ENCODE results near the gene SIPA1. TPM values are rescaled to one million over a fixed set of nuclear protein-coding genes. Genes with fewer than 3 reads are reported as not detected.

Gene SIPA1
- total and polyA plus RNA-seq, 4 donors: 15.4 to 34.9 (median 22.8) TPM

- TF ChIP-seq CTCF (IDR thresholded peaks at IDR 0.05; ENCODE audit: low read depth, low read length, missing input control) (no peak), RXRA (IDR thresholded peaks at IDR 0.05) (no peak), FOXA1 (IDR thresholded peaks at IDR 0.05) (no peak)
These were observed 30.9 kb upstream of the SIPA1 start (continued) for GRCh38 chr11:65606876-65607613.

GRCh38 chr11:65607614-65608426, 30.1 kb upstream of the SIPA1 start:
- Histone ChIP-seq H3K9ac (ENCODE audit: low read depth in 1 of 2, low read length in 2 of 2) (no peak overlapping the region), H3K36me3 (ENCODE audit: control insufficient read depth in 4 of 4, insufficient read depth in 3 of 4, low read depth in 1 of 4, low read length in 3 of 4) (peaks cover 9 to 51% (median 25%) of the 10 kb centered on the region in 4 donors), H3K9me3 (ENCODE audit: control insufficient read depth in 4 of 4, low read length in 3 of 4) (no peaks in the 10 kb centered on the region), H3K4me3 (ENCODE audit: low read depth in 1 of 3, low read length in 3 of 3) (no peak overlapping the region), H3K27ac (ENCODE audit: low read depth in 1 of 2, low read length in 2 of 2) (no peak overlapping the region), H3K4me1 (ENCODE audit: control insufficient read depth in 4 of 4, insufficient read depth in 4 of 4, low read length in 3 of 4) (peaks cover 9 to 41% (median 30%) of the 10 kb centered on the region in 4 donors), H3K27me3 (ENCODE audit: control insufficient read depth in 4 of 4, insufficient read depth in 4 of 4, low read length in 3 of 4) (no peaks in the 10 kb centered on the region)
- TF ChIP-seq TAF1 (conservative IDR thresholded peaks at IDR 0.05): no peak
- no peak for TF ChIP-seq REST (IDR thresholded peaks at IDR 0.05)
- TF ChIP-seq GABPA (IDR thresholded peaks at IDR 0.05 in 1 of 2, conservative IDR thresholded peaks at IDR 0.05 in 1 of 2): no peak
- TF ChIP-seq CTCF (IDR thresholded peaks at IDR 0.05; ENCODE audit: low read depth, low read length, missing input control): no peak
- TF ChIP-seq FOXA1 (IDR thresholded peaks at IDR 0.05): no peak
- TF ChIP-seq RAD21 (IDR thresholded peaks at IDR 0.05): no peak
- TF ChIP-seq ZBTB33 (IDR thresholded peaks at IDR 0.05): no peak
- TF ChIP-seq RXRA (IDR thresholded peaks at IDR 0.05): no peak
- no peak for TF ChIP-seq JUND (IDR thresholded peaks at IDR 0.05)
- no peak for TF ChIP-seq NR2F2 (IDR thresholded peaks at IDR 0.05)
- TF ChIP-seq ATF3 (IDR thresholded peaks at IDR 0.05): no peak
- no peak for TF ChIP-seq HNF4A (conservative IDR thresholded peaks at IDR 0.05)
- TF ChIP-seq MAX (IDR thresholded peaks at IDR 0.05): no peak
- TF ChIP-seq FOXA2 (IDR thresholded peaks at IDR 0.05): no peak
- TF ChIP-seq SP1 (IDR thresholded peaks at IDR 0.05): no peak
- TF ChIP-seq YY1 (IDR thresholded peaks at IDR 0.05): no peak
- no peak for TF ChIP-seq EGR1 (IDR thresholded peaks at IDR 0.05; ENCODE audit: low read depth in 2 of 2)
- WGBS: 93% methylated on average over 37 of the region's 37 CpGs
- DNase-seq (ENCODE audit: low spot score): no peak

Measured in liver (tissue), 9 donors.